IPS DF 6.9 (cell line): Measurements from ENCODE around the gene NSMCE4A.
"Not testable (repeated sequence)": the region's sequence is repeated elsewhere in the genome, so short reads cannot be mapped to it uniquely, and the experiment has no call there.

Experiments
- DNase-seq: peaks from one replicate; pipeline ENCODE4 v3.0.0-alpha.2; 2013; ENCODE audit warnings: low read depth, low spot score
- H3K27ac ChIP-seq: one replicate; pipeline ENCODE4 v1.5.1; 2013; ENCODE audit warnings: low read length, control low read depth
- H3K27me3 ChIP-seq: 2 replicates; pipeline ENCODE4 v1.6.1; 2013; ENCODE audit warnings: mild to moderate bottlenecking, low read length; ENCODE audit not compliant: control insufficient read depth, insufficient read depth
- H3K36me3 ChIP-seq: 2 replicates; pipeline ENCODE4 v1.6.1; 2013; ENCODE audit warnings: low read length; ENCODE audit not compliant: control insufficient read depth, insufficient read depth
- H3K4me1 ChIP-seq: 2 replicates; pipeline ENCODE4 v1.6.1; 2013; ENCODE audit warnings: low read length; ENCODE audit not compliant: control insufficient read depth, insufficient read depth
- H3K4me3 ChIP-seq: 2 replicates; pipeline ENCODE4 v1.5.1; 2013; ENCODE audit warnings: mild to moderate bottlenecking, low read length
- H3K9me3 ChIP-seq: 2 replicates; pipeline ENCODE4 v1.6.1; 2013; ENCODE audit warnings: low read length, inconsistent platforms; ENCODE audit not compliant: control insufficient read depth, insufficient read depth
- whole genome bisulfite sequencing: extraction: QIAGEN DNeasy Blood & Tissue Kit; methylation state at CpG from one replicate; pipeline ENCODE4 v1.1.7; 2013; ENCODE audit warnings: mixed read lengths, missing lambda C conversion rate; ENCODE audit not compliant: insufficient read length, insufficient coverage; 5-methylcytosine and 5-hydroxymethylcytosine counted together

Gene NSMCE4A

DNA sequence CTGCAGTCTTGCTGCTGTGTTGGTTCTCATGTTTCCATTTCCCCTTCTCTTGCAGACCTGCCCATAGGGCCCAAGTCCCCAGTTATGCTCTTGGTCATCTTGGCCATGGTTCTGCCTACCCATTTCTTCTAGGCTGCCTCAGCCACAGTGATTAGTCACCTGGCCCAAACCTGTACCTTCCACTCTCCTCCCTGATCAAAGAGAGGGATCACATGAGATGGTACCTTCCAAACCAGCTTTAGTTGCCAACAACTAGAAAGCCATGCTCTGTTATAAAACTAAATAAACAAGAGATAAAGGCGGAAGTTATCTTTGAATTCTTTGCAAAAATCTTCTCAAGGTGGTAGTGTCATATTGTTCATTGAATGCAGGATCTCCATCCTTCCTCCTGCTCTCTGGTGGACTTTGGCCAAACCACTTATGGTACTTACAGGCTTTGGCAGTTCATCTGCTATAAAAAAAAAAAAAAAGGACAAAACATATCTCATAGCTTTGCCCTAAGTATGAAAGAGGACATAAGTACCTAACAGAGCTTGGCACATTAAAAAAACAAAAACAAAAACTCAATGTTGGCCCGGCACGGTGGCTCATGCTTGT, 39.7 kb upstream of the NSMCE4A start:
- no CpG with 5 or more reads among the region's 3 CpGs for WGBS
- DNase-seq, result no peak
- Histone ChIP-seq H3K4me3 (no peak overlapping the region), H3K4me1 (0 out of 2 replicates have a peak, but pooled peaks cover 1% of the 10 kb centered on the region), H3K27ac (no peak overlapping the region), H3K27me3 (no peaks in the 10 kb centered on the region), H3K36me3 (no peaks in the 10 kb centered on the region), H3K9me3 (no peaks in the 10 kb centered on the region)

DNA sequence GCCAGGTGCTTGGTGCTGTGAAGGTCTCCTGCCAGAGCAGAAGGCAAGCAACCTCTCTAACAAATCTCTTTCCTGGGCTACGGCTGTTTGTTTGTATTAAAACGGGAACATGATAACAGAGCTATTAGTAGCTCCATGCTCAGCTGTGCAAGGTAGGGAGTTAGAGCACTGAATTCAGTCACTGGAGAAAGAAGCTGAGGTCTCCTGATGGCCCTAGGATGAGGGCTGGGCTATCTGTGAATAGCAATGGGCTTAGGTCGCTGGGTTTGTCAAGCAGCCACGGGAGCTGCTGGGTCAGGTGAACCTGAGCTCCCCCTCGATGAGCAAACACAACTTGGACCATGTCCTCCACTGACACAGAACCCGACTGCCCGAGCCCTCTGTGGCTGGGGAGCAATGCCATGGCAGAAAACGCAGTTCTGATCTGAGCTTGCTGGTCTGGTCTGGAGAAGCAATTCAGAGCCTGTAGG, 38.3 kb upstream of the NSMCE4A start:
- H3K27ac ChIP-seq, result no peak overlapping the region
- H3K9me3 ChIP-seq, result no peaks in the 10 kb centered on the region
- DNase-seq, result no peak
- H3K4me1 ChIP-seq, result no peaks in the 10 kb centered on the region
- no CpG with 5 or more reads among the region's 8 CpGs for WGBS
- no peak overlapping the region for H3K4me3 ChIP-seq
- H3K36me3 ChIP-seq, result no peaks in the 10 kb centered on the region
- H3K27me3 ChIP-seq, result no peaks in the 10 kb centered on the region

DNA sequence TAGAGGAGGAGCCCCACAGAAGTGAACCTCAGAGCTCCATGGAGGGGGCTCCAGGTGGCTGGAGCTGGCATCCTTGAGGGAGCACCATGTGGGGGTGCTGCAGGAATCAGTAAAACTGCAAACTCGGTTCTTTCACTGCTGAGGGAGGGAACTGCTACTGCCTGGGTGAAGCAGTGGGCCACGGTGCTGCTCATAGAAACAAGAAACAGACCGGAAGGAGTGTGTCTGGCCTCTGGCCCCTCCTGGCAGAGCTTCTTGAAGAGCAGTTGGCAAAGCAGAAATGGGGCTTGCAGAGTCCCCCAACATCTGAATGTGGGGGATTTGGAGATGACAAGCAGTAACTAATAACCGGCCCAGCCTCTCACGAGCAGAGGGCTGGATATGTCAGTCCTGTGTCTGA, 37.7 kb upstream of the NSMCE4A start:
- no peak for DNase-seq
- Histone ChIP-seq H3K36me3 (no peaks in the 10 kb centered on the region), H3K27ac (no peak overlapping the region), H3K4me1 (no peaks in the 10 kb centered on the region), H3K4me3 (no peak overlapping the region), H3K9me3 (no peaks in the 10 kb centered on the region), H3K27me3 (no peaks in the 10 kb centered on the region)
- WGBS, result no CpG with 5 or more reads among the region's 5 CpGs

DNA sequence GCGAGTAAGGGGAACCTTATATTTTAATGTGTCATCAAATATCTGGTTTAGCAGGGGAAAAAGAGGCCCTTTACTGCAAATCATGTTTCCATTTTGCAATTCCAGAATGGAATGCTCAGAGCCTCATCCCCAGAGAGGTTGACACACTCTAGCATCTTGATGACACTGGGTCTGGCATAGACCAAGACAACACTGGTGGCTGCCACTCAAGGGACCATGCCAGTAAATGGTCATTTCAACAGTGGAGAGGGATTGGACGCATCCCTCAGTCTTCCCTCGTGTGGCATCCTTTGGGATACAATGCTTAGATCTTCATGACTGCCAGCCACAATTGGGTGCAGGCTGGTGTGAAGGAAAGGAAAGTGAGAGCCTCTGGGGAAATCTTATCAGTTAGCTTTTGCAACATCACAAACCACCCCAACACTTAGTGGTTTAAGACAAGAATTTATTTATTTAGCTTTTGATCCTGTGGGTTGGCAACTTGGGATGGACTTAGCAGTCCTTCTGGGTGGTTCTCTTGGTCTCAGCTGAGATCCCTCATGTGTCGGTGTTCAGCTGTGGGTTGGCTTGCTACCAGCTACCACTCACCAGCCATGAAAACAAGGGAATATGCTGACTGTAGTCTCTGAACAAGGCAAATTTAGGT, 35.5 kb upstream of the NSMCE4A start:
- H3K4me3 ChIP-seq, result no peak overlapping the region
- no peaks in the 10 kb centered on the region for H3K4me1 ChIP-seq
- no peak for DNase-seq
- H3K36me3 ChIP-seq, result no peaks in the 10 kb centered on the region
- no peaks in the 10 kb centered on the region for H3K27me3 ChIP-seq
- H3K9me3 ChIP-seq, result no peaks in the 10 kb centered on the region
- no peak overlapping the region for H3K27ac ChIP-seq
- WGBS, result no CpG with 5 or more reads among the region's 4 CpGs

DNA sequence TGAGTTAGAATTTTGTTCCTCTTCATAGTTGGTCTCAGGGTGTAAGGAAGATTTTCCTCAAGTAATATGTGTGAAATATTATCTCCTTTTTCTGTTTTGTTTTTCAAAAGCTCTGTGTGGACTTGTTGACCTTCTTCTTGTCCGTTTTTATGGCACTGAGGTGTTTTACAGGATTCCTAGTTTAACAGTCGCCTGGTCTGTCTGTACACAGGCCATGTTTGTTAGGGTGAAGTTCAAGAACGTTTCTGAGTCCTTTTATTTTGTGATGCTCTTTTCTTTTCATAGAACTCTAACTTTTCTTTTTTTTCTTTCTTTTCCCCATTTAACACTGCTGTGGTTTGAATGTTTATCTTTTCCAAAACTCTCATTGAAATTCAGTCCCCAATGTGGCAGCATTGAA, 32.4 kb upstream of the NSMCE4A start:
- Histone ChIP-seq H3K9me3 (no peaks in the 10 kb centered on the region), H3K36me3 (no peaks in the 10 kb centered on the region)
- no CpG with 5 or more reads among the region's 3 CpGs for WGBS

DNA sequence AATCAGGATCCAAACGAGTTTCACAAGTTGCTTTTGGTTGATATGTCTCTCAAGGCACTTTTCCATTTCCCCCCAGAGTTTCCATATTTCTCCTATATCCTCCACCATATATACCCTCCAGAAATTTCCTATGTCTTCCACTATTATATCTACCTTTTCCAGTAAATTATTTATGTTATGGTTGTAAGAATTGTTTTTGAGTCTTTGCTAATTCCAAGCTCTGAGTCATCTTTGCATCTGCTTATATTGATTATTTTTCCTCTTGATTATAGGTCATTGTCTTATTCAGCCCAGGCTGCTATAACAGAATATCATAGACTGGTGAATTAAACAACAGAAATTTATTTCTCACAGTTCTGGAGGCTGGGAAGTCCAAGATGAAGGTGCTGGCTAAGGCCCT, 26.7 kb upstream of the NSMCE4A start:
- Histone ChIP-seq H3K9me3 (no peaks in the 10 kb centered on the region), H3K36me3 (no peaks in the 10 kb centered on the region), H3K4me1 (no peaks in the 10 kb centered on the region), H3K4me3 (no peak overlapping the region), H3K27ac (no peak overlapping the region), H3K27me3 (no peaks in the 10 kb centered on the region)
- no peak for DNase-seq
- no CpG with 5 or more reads among the region's 1 CpG for WGBS

More for the DNA sequence above, 32.4 kb upstream of the NSMCE4A start:
- Histone ChIP-seq H3K4me1 (no peaks in the 10 kb centered on the region), H3K27ac (no peak overlapping the region), H3K27me3 (no peaks in the 10 kb centered on the region), H3K4me3 (no peak overlapping the region)
- DNase-seq, result no peak

DNA sequence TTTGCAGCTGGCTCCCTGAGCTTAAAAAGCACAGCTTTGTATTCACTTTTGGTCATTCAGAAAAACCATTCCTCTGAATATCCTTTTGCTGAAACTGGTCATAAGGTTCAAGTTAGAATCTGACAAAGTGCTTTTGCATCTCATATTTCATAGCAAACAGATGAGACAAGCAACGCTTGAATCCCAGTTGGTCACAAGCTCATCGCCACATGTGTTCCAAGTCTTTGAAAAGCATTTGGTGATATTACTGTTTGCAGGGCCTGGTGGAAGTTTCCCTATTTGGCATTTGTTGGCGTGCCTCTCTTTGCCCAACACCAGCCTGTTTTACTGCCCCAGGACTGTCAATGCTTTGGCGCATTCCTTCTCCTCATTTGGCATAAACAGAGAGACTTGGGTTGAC, 24.3 kb upstream of the NSMCE4A start:
- Histone ChIP-seq H3K4me3 (no peak overlapping the region), H3K4me1 (no peaks in the 10 kb centered on the region), H3K27ac (no peak overlapping the region), H3K36me3 (no peaks in the 10 kb centered on the region), H3K27me3 (no peaks in the 10 kb centered on the region), H3K9me3 (no peaks in the 10 kb centered on the region)
- DNase-seq, result no peak
- no CpG with 5 or more reads among the region's 4 CpGs for WGBS

DNA sequence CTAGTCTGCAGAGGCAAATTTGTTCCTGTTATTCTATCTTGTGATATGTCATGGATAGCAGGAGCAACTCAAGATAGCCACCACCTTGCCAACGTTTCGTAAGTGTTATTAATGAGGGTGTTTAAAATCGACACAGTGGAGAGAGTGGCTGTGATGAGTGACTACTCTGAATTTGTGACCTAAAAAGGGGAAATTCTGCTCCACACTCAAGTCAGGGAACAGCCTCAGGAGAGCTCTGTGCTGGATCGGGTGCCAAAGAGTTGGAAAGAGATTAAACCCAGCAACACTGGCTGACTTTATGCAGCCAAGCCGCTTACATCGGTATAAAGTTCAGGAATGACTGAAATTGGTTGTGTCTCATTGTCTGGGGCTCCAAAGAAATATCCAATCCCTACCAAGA, 23.4 kb upstream of the NSMCE4A start:
- no peak for DNase-seq
- no CpG with 5 or more reads among the region's 6 CpGs for WGBS
- H3K27ac ChIP-seq, result no peak overlapping the region
- H3K27me3 ChIP-seq, result no peaks in the 10 kb centered on the region
- no peak overlapping the region for H3K4me3 ChIP-seq
- H3K9me3 ChIP-seq, result no peaks in the 10 kb centered on the region
- H3K4me1 ChIP-seq, result no peaks in the 10 kb centered on the region
- no peaks in the 10 kb centered on the region for H3K36me3 ChIP-seq

DNA sequence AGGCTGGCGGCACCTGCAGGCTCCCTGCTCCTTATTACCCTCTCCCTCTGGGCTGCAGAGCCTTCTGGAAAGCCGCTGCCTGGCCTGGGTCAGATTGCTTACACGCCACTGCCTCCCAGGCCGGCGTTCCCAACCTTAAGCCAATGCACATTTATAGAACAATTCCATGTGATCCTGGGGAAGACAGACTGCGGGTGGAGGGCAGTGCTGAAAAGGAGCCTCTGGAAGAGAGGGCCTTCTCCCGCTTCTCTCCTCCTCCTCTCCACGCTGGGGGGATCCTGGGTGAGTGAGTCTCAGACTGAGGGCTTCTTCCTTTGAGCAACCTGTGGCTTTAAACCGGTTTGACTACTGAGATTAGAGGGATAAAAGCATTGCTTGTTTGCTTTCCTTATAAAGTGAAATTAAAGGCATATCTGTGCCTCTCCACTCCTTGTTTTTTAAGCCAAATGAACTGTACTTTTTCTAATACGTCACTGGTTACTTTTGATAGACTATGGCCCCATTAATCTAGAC, 19.5 kb upstream of the NSMCE4A start:
- Histone ChIP-seq H3K27ac (no peak overlapping the region), H3K9me3 (no peaks in the 10 kb centered on the region), H3K4me1 (no peaks in the 10 kb centered on the region), H3K27me3 (no peaks in the 10 kb centered on the region), H3K4me3 (no peak overlapping the region), H3K36me3 (no peaks in the 10 kb centered on the region)
- peak; percentile 5 for DNase-seq
- WGBS, result no CpG with 5 or more reads among the region's 10 CpGs

DNA sequence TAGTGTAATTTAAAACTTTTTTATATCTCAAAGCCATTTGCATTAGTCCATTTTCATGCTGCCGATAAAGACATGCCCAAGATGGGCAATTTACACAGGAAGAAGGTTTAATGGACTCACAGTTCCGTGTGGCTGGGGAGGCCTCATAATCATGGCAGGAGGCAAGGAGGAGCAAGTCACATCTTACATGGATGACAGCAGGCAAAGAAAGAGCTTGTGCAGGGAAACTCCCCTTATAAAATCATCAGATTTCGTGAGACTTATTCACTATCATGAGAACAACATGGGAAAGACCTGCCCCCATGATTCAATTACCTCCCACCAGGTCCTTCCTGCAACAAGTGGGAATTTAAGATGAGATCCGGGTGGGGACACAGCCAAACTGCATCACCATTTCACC, 16.7 kb upstream of the NSMCE4A start:
- not testable (repeated sequence) for H3K27ac ChIP-seq, H3K36me3 ChIP-seq, H3K27me3 ChIP-seq, DNase-seq, H3K9me3 ChIP-seq, H3K4me1 ChIP-seq, H3K4me3 ChIP-seq
- WGBS, result no CpG with 5 or more reads among the region's 4 CpGs
